Neural cell (in vitro differentiated cells): Measurements from ENCODE around the gene NDRG2. TPM values are rescaled to one million over a fixed set of nuclear protein-coding genes. Genes with fewer than 3 reads are reported as not detected.

Experiments
- H2AFZ ChIP-seq: fragments of 200-600, 300-800 bp; sonication (generic), shearing (Covaris generic); 2 replicates; pipeline ENCODE4 v1.6.0; 2014; ENCODE audit warnings: low read depth, mild to moderate bottlenecking, antibody characterized with exemption, low read length, moderate library complexity
- H3F3A ChIP-seq: fragments of 200-600 bp; shearing (Covaris generic); 2 replicates; pipeline ENCODE4 v1.6.1; 2016; ENCODE audit warnings: mild to moderate bottlenecking, moderate library complexity, mixed read lengths, antibody characterized with exemption, low read length; ENCODE audit not compliant: insufficient read depth, poor library complexity, severe bottlenecking
- H3K27ac ChIP-seq: fragments of 200-600, 300-800 bp; sonication (generic), shearing (Covaris generic); 2 replicates; pipeline ENCODE4 v1.5.1; 2014; ENCODE audit warnings: mild to moderate bottlenecking, low read length, moderate library complexity
- H3K27me3 ChIP-seq: fragments of 300-800, 200-600 bp; sonication (generic), shearing (Covaris generic); 2 replicates; pipeline ENCODE4 v1.6.0; 2014; ENCODE audit warnings: mild to moderate bottlenecking, low read depth, low read length, moderate library complexity; ENCODE audit not compliant: insufficient read depth
- H3K36me3 ChIP-seq: fragments of 300-800, 200-600 bp; sonication (generic), shearing (Covaris generic); 2 replicates; pipeline ENCODE4 v1.5.1; 2014; ENCODE audit warnings: mild to moderate bottlenecking, antibody characterized with exemption, low read length, moderate library complexity; ENCODE audit not compliant: insufficient read depth
- H3K4me2 ChIP-seq: fragments of 300-800, 200-600 bp; sonication (generic), shearing (Covaris generic); 2 replicates; pipeline ENCODE4 v1.6.0; 2014; ENCODE audit warnings: mild to moderate bottlenecking, low read length
- H3K4me3 ChIP-seq: fragments of 300-800, 200-600 bp; sonication (generic), shearing (Covaris generic); 2 replicates; pipeline ENCODE4 v1.5.1; 2014; ENCODE audit warnings: mild to moderate bottlenecking, low read length, moderate library complexity
- H3K79me2 ChIP-seq: fragments of 200-600 bp; shearing (Covaris generic); replicated peaks from 2 replicates; pipeline ENCODE4 v1.6.0; 2014; ENCODE audit warnings: mild to moderate bottlenecking, low read length, moderate library complexity; ENCODE audit not compliant: insufficient read depth
- H3K9ac ChIP-seq: fragments of 300-800, 200-600 bp; sonication (generic), shearing (Covaris generic); 2 replicates; pipeline ENCODE4 v1.6.1; 2016; ENCODE audit warnings: mild to moderate bottlenecking, low read length, mixed read lengths
- H3K9me2 ChIP-seq: fragments of 200-600 bp; shearing (Covaris generic); 2 replicates; pipeline ENCODE4 v1.6.1; 2016; ENCODE audit warnings: mild to moderate bottlenecking, low read length, mixed read lengths; ENCODE audit not compliant: insufficient read depth
- H3K9me3 ChIP-seq: fragments of 200-600, 300-800 bp; sonication (generic), shearing (Covaris generic); 2 replicates; pipeline ENCODE4 v1.6.1; 2016; ENCODE audit warnings: mild to moderate bottlenecking, mixed run types, low read length, moderate library complexity, mixed read lengths
- H4K20me1 ChIP-seq: fragments of 200-600 bp; shearing (Covaris generic); 2 replicates; pipeline ENCODE4 v1.6.1; 2016; ENCODE audit warnings: mild to moderate bottlenecking, mixed run types; ENCODE audit not compliant: insufficient read depth
- EP300 ChIP-seq: fragments of 450-650 bp; conservative IDR thresholded peaks from 2 replicates; pipeline ENCODE4 v1.6.1; 2014; ENCODE audit warnings: antibody characterized with exemption, mild to moderate bottlenecking, moderate library complexity; ENCODE audit not compliant: poor library complexity, severe bottlenecking
- MXI1 ChIP-seq: fragments of 450-650 bp; conservative IDR thresholded peaks from 2 replicates; pipeline ENCODE4 v1.6.1; 2014; ENCODE audit warnings: antibody characterized with exemption, mild to moderate bottlenecking; ENCODE audit not compliant: poor library complexity, severe bottlenecking
- POLR2AphosphoS5 ChIP-seq: IDR thresholded peaks from 2 replicates; pipeline ENCODE4 v1.6.1; 2012
- RAD21 ChIP-seq: fragments of 450-650 bp; conservative IDR thresholded peaks from 2 replicates; pipeline ENCODE4 v1.6.1; 2014; ENCODE audit warnings: antibody characterized with exemption, mild to moderate bottlenecking, moderate library complexity
- SMC3 ChIP-seq: fragments of 450-650 bp; conservative IDR thresholded peaks from 2 replicates; pipeline ENCODE4 v1.6.1; 2014; ENCODE audit warnings: antibody characterized with exemption, mild to moderate bottlenecking, moderate library complexity; ENCODE audit not compliant: poor library complexity
- polyA plus RNA-seq: library from polyadenylated mRNA; depleted of rRNA; stranded (reverse); fragments of >200 nt; gene quantifications from 2 replicates; pipeline ENCODE4 v1.2.3, GENCODE V29; 2014
- TF ChIP-seq, protein P1 (sequence below): IDR thresholded peaks from 2 replicates; pipeline ENCODE4 v1.6.1; 2012; ENCODE audit warnings: borderline replicate concordance

The NDRG2 gene
- polyA plus RNA-seq, 1 donor from 2014 or later, result 43.3 TPM

DNA sequence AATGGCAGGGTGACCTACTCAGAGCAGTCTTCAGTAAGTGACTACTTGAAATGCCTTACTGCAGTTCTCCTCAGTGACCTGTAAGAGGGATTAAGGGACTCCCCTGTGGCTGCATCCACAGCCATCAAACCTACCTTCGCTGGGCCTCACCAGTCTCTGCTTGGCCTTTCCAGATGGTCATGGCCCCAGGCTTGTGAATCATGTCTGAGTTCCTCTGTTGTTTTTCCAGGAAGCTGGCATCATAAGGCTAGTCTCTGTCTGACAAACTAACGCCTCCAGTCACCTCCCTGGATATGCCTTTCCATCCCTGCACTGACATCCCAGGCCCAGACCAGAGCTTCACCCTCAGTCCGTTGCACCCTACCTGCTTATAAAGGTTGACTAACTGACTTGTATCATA is 55.5 kb downstream of the NDRG2 start:
- no peak overlapping the region for H2AFZ ChIP-seq
- no peak overlapping the region for H3K27ac ChIP-seq
- no peaks in the 10 kb centered on the region for H3K9me2 ChIP-seq
- no peak overlapping the region for H3K9ac ChIP-seq
- TF ChIP-seq SMC3 (no peak), MXI1 (no peak), EP300 (no peak), POLR2AphosphoS5 (no peak), RAD21 (no peak)
- TF ChIP-seq, protein P1, sequence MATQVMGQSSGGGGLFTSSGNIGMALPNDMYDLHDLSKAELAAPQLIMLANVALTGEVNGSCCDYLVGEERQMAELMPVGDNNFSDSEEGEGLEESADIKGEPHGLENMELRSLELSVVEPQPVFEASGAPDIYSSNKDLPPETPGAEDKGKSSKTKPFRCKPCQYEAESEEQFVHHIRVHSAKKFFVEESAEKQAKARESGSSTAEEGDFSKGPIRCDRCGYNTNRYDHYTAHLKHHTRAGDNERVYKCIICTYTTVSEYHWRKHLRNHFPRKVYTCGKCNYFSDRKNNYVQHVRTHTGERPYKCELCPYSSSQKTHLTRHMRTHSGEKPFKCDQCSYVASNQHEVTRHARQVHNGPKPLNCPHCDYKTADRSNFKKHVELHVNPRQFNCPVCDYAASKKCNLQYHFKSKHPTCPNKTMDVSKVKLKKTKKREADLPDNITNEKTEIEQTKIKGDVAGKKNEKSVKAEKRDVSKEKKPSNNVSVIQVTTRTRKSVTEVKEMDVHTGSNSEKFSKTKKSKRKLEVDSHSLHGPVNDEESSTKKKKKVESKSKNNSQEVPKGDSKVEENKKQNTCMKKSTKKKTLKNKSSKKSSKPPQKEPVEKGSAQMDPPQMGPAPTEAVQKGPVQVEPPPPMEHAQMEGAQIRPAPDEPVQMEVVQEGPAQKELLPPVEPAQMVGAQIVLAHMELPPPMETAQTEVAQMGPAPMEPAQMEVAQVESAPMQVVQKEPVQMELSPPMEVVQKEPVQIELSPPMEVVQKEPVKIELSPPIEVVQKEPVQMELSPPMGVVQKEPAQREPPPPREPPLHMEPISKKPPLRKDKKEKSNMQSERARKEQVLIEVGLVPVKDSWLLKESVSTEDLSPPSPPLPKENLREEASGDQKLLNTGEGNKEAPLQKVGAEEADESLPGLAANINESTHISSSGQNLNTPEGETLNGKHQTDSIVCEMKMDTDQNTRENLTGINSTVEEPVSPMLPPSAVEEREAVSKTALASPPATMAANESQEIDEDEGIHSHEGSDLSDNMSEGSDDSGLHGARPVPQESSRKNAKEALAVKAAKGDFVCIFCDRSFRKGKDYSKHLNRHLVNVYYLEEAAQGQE, result no peak
- H4K20me1 ChIP-seq, result no peaks in the 10 kb centered on the region
- H3F3A ChIP-seq, result no peaks in the 10 kb centered on the region
- no peaks in the 10 kb centered on the region for H3K79me2 ChIP-seq
- H3K4me3 ChIP-seq, result no peak overlapping the region
- no peaks in the 10 kb centered on the region for H3K9me3 ChIP-seq
- no peaks in the 10 kb centered on the region for H3K27me3 ChIP-seq
- no peaks in the 10 kb centered on the region for H3K36me3 ChIP-seq
- no peak overlapping the region for H3K4me2 ChIP-seq

Other genes starting within 250 kb of the NDRG2 start
- not detected in 2 replicates for gene RNASE6, start 243.8 kb downstream of the NDRG2 start, polyA plus RNA-seq
- gene RNASE1, start 222.2 kb downstream of the NDRG2 start, polyA plus RNA-seq, result 0.64 TPM in 1 of 2 replicates, not detected in the other
- gene RNASE3, start 133.7 kb downstream of the NDRG2 start, polyA plus RNA-seq, result not detected in 2 replicates
- 0.68 TPM in 1 of 2 replicates, not detected in the other for gene RNASE2, start 69.6 kb downstream of the NDRG2 start, polyA plus RNA-seq
- 231 and 281 TPM in 2 replicates for gene METTL17, start 35.1 kb downstream of the NDRG2 start, polyA plus RNA-seq
- not detected in 2 replicates for gene SLC39A2, start 25.8 kb downstream of the NDRG2 start, polyA plus RNA-seq
- not detected in 2 replicates for gene TPPP2, start 5.2 kb upstream of the NDRG2 start, polyA plus RNA-seq
- gene RNASE13, start 9.7 kb upstream of the NDRG2 start, polyA plus RNA-seq, result not detected in 2 replicates
- gene RNASE7, start 17.3 kb upstream of the NDRG2 start, polyA plus RNA-seq, result not detected in 2 replicates
- not detected in 2 replicates for gene RNASE8, start 32.8 kb upstream of the NDRG2 start, polyA plus RNA-seq
- 28.9 and 32.4 TPM in 2 replicates for gene ARHGEF40, start 45.2 kb upstream of the NDRG2 start, polyA plus RNA-seq
- 40.6 and 51.2 TPM in 2 replicates for gene ZNF219, start 73.6 kb upstream of the NDRG2 start, polyA plus RNA-seq
- gene TMEM253, start 76.0 kb upstream of the NDRG2 start, polyA plus RNA-seq, result 0.26 TPM in 1 of 2 replicates, not detected in the other
- gene OR5AU1, start 131.0 kb upstream of the NDRG2 start, polyA plus RNA-seq, result not detected in 2 replicates
- 1,176 and 1,189 TPM in 2 replicates for gene HNRNPC, start 244.4 kb upstream of the NDRG2 start, polyA plus RNA-seq